H9 (cell line): Measurements from ENCODE around the gene ADAMTS13. TPM values are rescaled to one million over a fixed set of nuclear protein-coding genes. Genes with fewer than 3 reads are reported as not detected.

Source experiments
- DNase-seq: peaks from one replicate; pipeline ENCODE4 v3.0.0-alpha.2; 2017
- H2AFZ ChIP-seq: one replicate; pipeline ENCODE4 v1.6.1; 2013; ENCODE audit warnings: mild to moderate bottlenecking, low read length, control low read depth, moderate library complexity
- H2AK5ac ChIP-seq: 2 replicates; pipeline ENCODE4 v1.6.1; 2013; ENCODE audit warnings: low read length, control low read depth, mixed read lengths; ENCODE audit not compliant: insufficient read length
- H2BK120ac ChIP-seq: one replicate; pipeline ENCODE4 v1.6.1; 2013; ENCODE audit warnings: low read depth, mild to moderate bottlenecking, low read length, control low read depth, inconsistent platforms; ENCODE audit not compliant: poor library complexity, severe bottlenecking
- H2BK12ac ChIP-seq: 2 replicates; pipeline ENCODE4 v1.6.1; 2013; ENCODE audit warnings: low read length, control low read depth, mixed read lengths, low read depth; ENCODE audit not compliant: insufficient read length
- H2BK15ac ChIP-seq: 2 replicates; pipeline ENCODE4 v1.6.1; 2013; ENCODE audit warnings: low read depth, low read length, control low read depth
- H2BK20ac ChIP-seq: one replicate; pipeline ENCODE4 v1.6.1; 2013; ENCODE audit warnings: low read depth, mild to moderate bottlenecking, low read length, control low read depth, inconsistent platforms; ENCODE audit not compliant: poor library complexity, severe bottlenecking
- H2BK5ac ChIP-seq: 2 replicates; pipeline ENCODE4 v1.6.1; 2013; ENCODE audit warnings: low read length, control low read depth, mixed read lengths; ENCODE audit not compliant: insufficient read length
- H3K14ac ChIP-seq: 2 replicates; pipeline ENCODE4 v1.6.1; 2013; ENCODE audit warnings: low read length, control low read depth; ENCODE audit not compliant: insufficient read depth
- H3K18ac ChIP-seq: 2 replicates; pipeline ENCODE4 v1.6.1; 2013; ENCODE audit warnings: low read depth, mild to moderate bottlenecking, mixed read lengths, low read length, control low read depth; ENCODE audit not compliant: insufficient read length
- H3K23ac ChIP-seq: 2 replicates; pipeline ENCODE4 v1.6.1; 2013; ENCODE audit warnings: low read length, control low read depth, mixed read lengths, low read depth; ENCODE audit not compliant: insufficient read length
- H3K23me2 ChIP-seq: 2 replicates; pipeline ENCODE4 v1.6.1; 2013; ENCODE audit warnings: low read depth, mild to moderate bottlenecking, mixed read lengths, low read length, control low read depth; ENCODE audit not compliant: insufficient read length, poor library complexity, severe bottlenecking
- H3K27ac ChIP-seq: 2 replicates; pipeline ENCODE4 v1.5.1; 2013; ENCODE audit warnings: low read length, control low read depth, mixed read lengths, low read depth; ENCODE audit not compliant: insufficient read length
- H3K27me3 ChIP-seq: 2 replicates; pipeline ENCODE4 v1.6.1; 2013; ENCODE audit warnings: low read length, control low read depth, inconsistent platforms; ENCODE audit not compliant: insufficient read depth
- H3K4ac ChIP-seq: 2 replicates; pipeline ENCODE4 v1.6.1; 2013; ENCODE audit warnings: low read depth, mild to moderate bottlenecking, control low read depth, inconsistent platforms, low read length, moderate library complexity
- H3K4me1 ChIP-seq: 2 replicates; pipeline ENCODE4 v1.6.1; 2013; ENCODE audit warnings: low read length, control low read depth, inconsistent platforms; ENCODE audit not compliant: insufficient read depth
- H3K4me2 ChIP-seq: 2 replicates; pipeline ENCODE4 v1.6.1; 2013; ENCODE audit warnings: low read length, control low read depth, mixed read lengths; ENCODE audit not compliant: insufficient read length, insufficient read depth
- H3K56ac ChIP-seq: 2 replicates; pipeline ENCODE4 v1.6.1; 2013; ENCODE audit warnings: low read depth, mild to moderate bottlenecking, mixed read lengths, low read length, control low read depth; ENCODE audit not compliant: insufficient read length
- H3K79me1 ChIP-seq: 2 replicates; pipeline ENCODE4 v1.6.1; 2013; ENCODE audit warnings: low read depth, mild to moderate bottlenecking, moderate library complexity, low read length, control low read depth, inconsistent platforms; ENCODE audit not compliant: insufficient read depth, poor library complexity, severe bottlenecking
- H3K79me2 ChIP-seq: 2 replicates; pipeline ENCODE4 v1.6.1; 2013; ENCODE audit warnings: low read length, control low read depth, inconsistent platforms; ENCODE audit not compliant: insufficient read depth
- H3K9ac ChIP-seq: 2 replicates; pipeline ENCODE4 v1.6.1; 2013; ENCODE audit warnings: low read length, control low read depth, mixed read lengths; ENCODE audit not compliant: insufficient read length; ENCODE audit errors: extremely low read depth
- H3K9me3 ChIP-seq: one replicate; pipeline ENCODE4 v1.6.1; 2013; ENCODE audit warnings: low read depth, low read length, inconsistent platforms; ENCODE audit not compliant: control insufficient read depth
- H3T11ph ChIP-seq: one replicate; pipeline ENCODE4 v1.6.1; 2013; ENCODE audit warnings: mild to moderate bottlenecking, low read length, control low read depth, inconsistent platforms
- H4K20me1 ChIP-seq: one replicate; pipeline ENCODE4 v1.6.1; 2013; ENCODE audit not compliant: control insufficient read depth, insufficient read length, insufficient read depth
- H4K5ac ChIP-seq: 2 replicates; pipeline ENCODE4 v1.6.1; 2013; ENCODE audit warnings: low read depth, mild to moderate bottlenecking, mixed read lengths, low read length, control low read depth; ENCODE audit not compliant: insufficient read length
- H4K8ac ChIP-seq: replicated peaks from 2 replicates; pipeline ENCODE4 v1.6.1; 2013; ENCODE audit warnings: low read length, control low read depth, mixed read lengths, low read depth; ENCODE audit not compliant: insufficient read length
- H4K91ac ChIP-seq: 2 replicates; pipeline ENCODE4 v1.6.1; 2013; ENCODE audit warnings: low read depth, mild to moderate bottlenecking, moderate library complexity, mixed read lengths, low read length, control low read depth; ENCODE audit not compliant: insufficient read length
- H3K27ac Mint-ChIP-seq, 3 experiments: 2 replicates in 2 of 3; 3 replicates in 1 of 3; pipeline ENCODE4 v1.8.0; 2020 to 2021; ENCODE audit warnings: mixed read lengths in 3 of 3, mild to moderate bottlenecking in 1 of 3, moderate library complexity in 1 of 3
- H3K27me3 Mint-ChIP-seq: 2 replicates; pipeline ENCODE4 v1.8.0; 2021; ENCODE audit warnings: low read depth, mild to moderate bottlenecking, moderate library complexity, mixed read lengths
- H3K36me3 Mint-ChIP-seq, 3 experiments: 2 replicates in 2 of 3; 3 replicates in 1 of 3; pipeline ENCODE4 v1.8.0; 2020 to 2021; ENCODE audit warnings: low read depth in 3 of 3, mixed read lengths in 3 of 3; ENCODE audit not compliant: insufficient read depth in 1 of 3
- H3K4me1 Mint-ChIP-seq, 2 experiments: 2 replicates each; pipeline ENCODE4 v1.8.0; 2020; ENCODE audit warnings: mixed read lengths in 2 of 2
- H3K4me3 Mint-ChIP-seq, 2 experiments: 2 replicates in 1 of 2; 3 replicates in 1 of 2; pipeline ENCODE4 v1.8.0; 2020 to 2021; ENCODE audit warnings: mild to moderate bottlenecking in 2 of 2, mixed read lengths in 2 of 2, moderate library complexity in 1 of 2
- H3K9me3 Mint-ChIP-seq, 2 experiments: 2 replicates in 1 of 2; 3 replicates in 1 of 2; pipeline ENCODE4 v1.8.0; 2020; ENCODE audit warnings: mild to moderate bottlenecking in 2 of 2, mixed read lengths in 2 of 2, moderate library complexity in 1 of 2
- CTCF ChIP-seq: fragments of 200-600 bp; sonication (generic); conservative IDR thresholded peaks from 3 replicates; pipeline ENCODE4 v1.8.0; 2021; ENCODE audit warnings: antibody characterized with exemption, mild to moderate bottlenecking
- WGBS: extraction: QIAGEN DNeasy Blood & Tissue Kit; methylation state at CpG from one replicate; pipeline ENCODE4 v1.1.7; 2013; ENCODE audit warnings: missing lambda C conversion rate, low lambda C conversion rate, mixed read lengths; ENCODE audit not compliant: insufficient read length; ENCODE audit errors: extremely low coverage; 5-methylcytosine and 5-hydroxymethylcytosine counted together
- total RNA-seq: library from RNA; stranded (reverse); gene quantifications from 2 replicates; pipeline ENCODE4 v1.2.1, GENCODE V29; 2021

Gene ADAMTS13
- total RNA-seq, 1 experiment from 2014 or later = 8.8 TPM

GRCh38 chr9:133470427-133470924 is 48.3 kb downstream of the ADAMTS13 start:
- Histone ChIP-seq H3K56ac (no peak overlapping the region), H3K23ac (no peak overlapping the region), H3K14ac (no peak overlapping the region; the same call in 1 of the 2 replicates), H2BK120ac (no peak overlapping the region), H3K27ac (no peak overlapping the region), H2BK15ac (no peak overlapping the region), H2BK5ac (no peak overlapping the region), H3K4ac (no peak overlapping the region), H4K20me1 (no peaks in the 10 kb centered on the region), H3T11ph (no peak overlapping the region), H2AK5ac (no peak overlapping the region), H3K4me2 (no peak overlapping the region), H3K79me2 (no peaks in the 10 kb centered on the region), H4K5ac (no peak overlapping the region), H3K27me3 (no peaks in the 10 kb centered on the region), H3K4me1 (no peaks in the 10 kb centered on the region), H3K23me2 (no peaks in the 10 kb centered on the region), H3K9ac (no peak overlapping the region), H3K79me1 (no peaks in the 10 kb centered on the region), H2BK12ac (no peak overlapping the region), H3K18ac (no peak overlapping the region), H4K8ac (no peak overlapping the region), H3K9me3 (no peaks in the 10 kb centered on the region), H2BK20ac (no peak overlapping the region), H4K91ac (no peak overlapping the region), H2AFZ (no peak overlapping the region)
- Mint-ChIP-seq H3K4me1 (no peaks in the 10 kb centered on the region), H3K27ac (peak overlapping the region; percentile 87 to 98 (median 92); a peak in 5 of 7 replicates), H3K36me3 (peaks cover 5 to 13% (median 6%) of the 10 kb centered on the region in 3 experiments; a peak in 6 of 7 replicates), H3K27me3 (no peaks in the 10 kb centered on the region), H3K4me3 (no peak overlapping the region; a peak in 1 of 5 replicates), H3K9me3 (no peaks in the 10 kb centered on the region)
- DNase-seq = peak; percentile 79
- no CpG with 5 or more reads among the region's 16 CpGs for WGBS
- no peak; the same call in 2 of the 3 replicates for TF ChIP-seq CTCF
